Esophagus muscularis mucosa (tissue), 4 donors: Measurements from ENCODE around the gene PPHLN1. TPM values are rescaled to one million over a fixed set of nuclear protein-coding genes. Genes with fewer than 3 reads are reported as not detected.

ENCODE experiments used
- DNase-seq: peaks from one replicate; pipeline ENCODE4 v3.0.0-alpha.2; 2017; ENCODE audit errors: extremely low spot score
- H3K27ac ChIP-seq, 4 donors: fragments of 200-600 bp; sonication (generic); replicated peaks in 1 of 4; 1 replicate in 3 of 4; 2 replicates in 1 of 4; pipeline ENCODE4 v1.5.1; 2016 to 2019; ENCODE audit warnings: mild to moderate bottlenecking in 1 of 4
- H3K27me3 ChIP-seq, 4 donors: fragments of 200-600 bp; sonication (generic); one replicate each; pipeline versions ENCODE4 v1.5.1 to v1.6.0; 2016 to 2019
- H3K36me3 ChIP-seq, 4 donors: fragments of 200-600 bp; sonication (generic); one replicate each; pipeline ENCODE4 v1.5.1; 2016 to 2019
- H3K4me1 ChIP-seq, 4 donors: fragments of 200-600 bp; sonication (generic); one replicate each; pipeline ENCODE4 v1.5.1; 2016 to 2019
- H3K4me3 ChIP-seq, 4 donors: fragments of 200-600 bp; sonication (generic); 1 replicate in 2 of 4; 2 replicates in 2 of 4; pipeline ENCODE4 v1.5.1; 2016 to 2019; ENCODE audit warnings: mild to moderate bottlenecking in 4 of 4, moderate library complexity in 1 of 4
- H3K9me3 ChIP-seq, 4 donors: fragments of 200-600 bp; sonication (generic); 1 replicate in 3 of 4; 2 replicates in 1 of 4; pipeline ENCODE4 v1.5.1; 2016 to 2019
- EP300 ChIP-seq: sonication (generic); formaldehyde crosslinking; IDR thresholded peaks from one replicate; pipeline ENCODE4 v1.6.1; 2017; ENCODE audit warnings: antibody characterized with exemption
- POLR2A ChIP-seq: fragments of 450-650 bp; IDR thresholded peaks from one replicate; pipeline ENCODE4 v1.6.1; 2017; ENCODE audit warnings: antibody characterized with exemption, moderate library complexity, mild to moderate bottlenecking, low read depth
- POLR2AphosphoS5 ChIP-seq, 2 donors: sonication (generic); formaldehyde crosslinking; IDR thresholded peaks; one replicate each; pipeline ENCODE4 v1.6.1; 2017; ENCODE audit warnings: antibody characterized with exemption in 2 of 2
- WGBS: methylation state at CpG from one replicate; pipeline ENCODE4 v1.1.5; 2018; 5-methylcytosine and 5-hydroxymethylcytosine counted together
- intact Hi-C: fragments of 100-400 bp; cut with DNase I; formaldehyde crosslinking; loops from one replicate; pipeline ENCODE4 v1.15.1; 2023
- total RNA-seq, 4 donors: library from RNA; depleted of rRNA; stranded (reverse); fragments of >200 nt; gene quantifications; one replicate each; pipeline versions ENCODE4 v1.1.0 to v1.2.1, GENCODE V29; 2016
- TF ChIP-seq, protein P1 (sequence below), 3 experiments: fragments of 200-600 bp in 2 of 3; fragments of 450-650 bp in 1 of 3; sonication (generic) in 2 of 3; IDR thresholded peaks; one replicate each; pipeline ENCODE4 v1.5.1; 2017 to 2019; ENCODE audit warnings: antibody characterized with exemption in 3 of 3, mild to moderate bottlenecking in 2 of 3, moderate library complexity in 1 of 3

Gene PPHLN1
- total RNA-seq, 4 donors from 2014 or later, result 40.0 to 45.3 (median 42.1) TPM

DNA sequence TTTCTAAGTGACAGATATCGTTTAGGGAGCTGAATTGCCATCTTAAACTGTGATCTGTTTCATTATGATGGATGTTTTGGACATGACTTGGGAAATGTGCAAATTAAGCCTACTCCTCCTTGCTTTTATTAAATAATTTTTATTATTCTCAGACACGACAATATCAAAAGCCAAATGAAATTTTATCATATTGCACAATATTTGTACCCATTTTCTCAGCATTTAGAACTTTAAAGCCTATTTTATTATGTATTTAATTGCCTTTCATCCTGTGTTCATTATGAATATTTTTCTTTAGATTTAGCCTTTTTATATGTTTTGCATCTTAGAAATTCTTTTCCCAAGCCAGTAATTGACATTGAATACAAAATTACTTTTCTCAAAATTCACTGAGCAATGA lies 102.9 kb downstream of the PPHLN1 start:
- Histone ChIP-seq H3K36me3 (peaks cover 0 to 13% (median 7%) of the 10 kb centered on the region in 4 donors), H3K9me3 (no peaks in the 10 kb centered on the region), H3K27me3 (no peaks in the 10 kb centered on the region), H3K27ac (no peak overlapping the region), H3K4me3 (no peak overlapping the region), H3K4me1 (no peaks in the 10 kb centered on the region)
- TF ChIP-seq, protein P1, sequence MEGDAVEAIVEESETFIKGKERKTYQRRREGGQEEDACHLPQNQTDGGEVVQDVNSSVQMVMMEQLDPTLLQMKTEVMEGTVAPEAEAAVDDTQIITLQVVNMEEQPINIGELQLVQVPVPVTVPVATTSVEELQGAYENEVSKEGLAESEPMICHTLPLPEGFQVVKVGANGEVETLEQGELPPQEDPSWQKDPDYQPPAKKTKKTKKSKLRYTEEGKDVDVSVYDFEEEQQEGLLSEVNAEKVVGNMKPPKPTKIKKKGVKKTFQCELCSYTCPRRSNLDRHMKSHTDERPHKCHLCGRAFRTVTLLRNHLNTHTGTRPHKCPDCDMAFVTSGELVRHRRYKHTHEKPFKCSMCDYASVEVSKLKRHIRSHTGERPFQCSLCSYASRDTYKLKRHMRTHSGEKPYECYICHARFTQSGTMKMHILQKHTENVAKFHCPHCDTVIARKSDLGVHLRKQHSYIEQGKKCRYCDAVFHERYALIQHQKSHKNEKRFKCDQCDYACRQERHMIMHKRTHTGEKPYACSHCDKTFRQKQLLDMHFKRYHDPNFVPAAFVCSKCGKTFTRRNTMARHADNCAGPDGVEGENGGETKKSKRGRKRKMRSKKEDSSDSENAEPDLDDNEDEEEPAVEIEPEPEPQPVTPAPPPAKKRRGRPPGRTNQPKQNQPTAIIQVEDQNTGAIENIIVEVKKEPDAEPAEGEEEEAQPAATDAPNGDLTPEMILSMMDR (IDR thresholded peaks at IDR 0.05), result no peak
- TF ChIP-seq EP300, result no peak
- TF ChIP-seq POLR2AphosphoS5 (IDR thresholded peaks at IDR 0.05), result no peak
- TF ChIP-seq POLR2A, result no peak
- intact Hi-C loops, result no loop called here
- no peak for DNase-seq
- WGBS, result 97% methylated on average over 2 of the region's 2 CpGs

- Histone ChIP-seq H3K27ac (no peak overlapping the region), H3K36me3 (peaks cover 0 to 13% (median 7%) of the 10 kb centered on the region in 4 donors), H3K4me1 (no peaks in the 10 kb centered on the region), H3K9me3 (no peaks in the 10 kb centered on the region), H3K4me3 (no peak overlapping the region), H3K27me3 (no peaks in the 10 kb centered on the region)
- no peak for DNase-seq
- TF ChIP-seq EP300 (no peak), POLR2AphosphoS5 (IDR thresholded peaks at IDR 0.05) (no peak), POLR2A (no peak)
- TF ChIP-seq, protein P1 (IDR thresholded peaks at IDR 0.05), result no peak
- intact Hi-C loops, result no loop called here
- WGBS, result 94% methylated on average over 5 of the region's 5 CpGs
Observed at GRCh38 chr12:42432517-42433140, 106.7 kb downstream of the PPHLN1 start.

GRCh38 chr12:42440608-42441007 lies 114.6 kb downstream of the PPHLN1 start:
- no peaks in the 10 kb centered on the region for H3K9me3 ChIP-seq
- no peak for DNase-seq
- TF ChIP-seq POLR2AphosphoS5 (IDR thresholded peaks at IDR 0.05), result no peak
- TF ChIP-seq EP300, result no peak
- no peak for TF ChIP-seq POLR2A
- TF ChIP-seq, protein P1 (IDR thresholded peaks at IDR 0.05), result no peak
- no peak overlapping the region for H3K4me3 ChIP-seq
- H3K36me3 ChIP-seq, result peaks cover 7 to 46% (median 15%) of the 10 kb centered on the region in 4 donors
- intact Hi-C loops, result no loop called here
- H3K27ac ChIP-seq, result no peak overlapping the region
- no peaks in the 10 kb centered on the region for H3K4me1 ChIP-seq
- no peaks in the 10 kb centered on the region for H3K27me3 ChIP-seq
- 98% methylated on average over 11 of the region's 11 CpGs for WGBS

DNA sequence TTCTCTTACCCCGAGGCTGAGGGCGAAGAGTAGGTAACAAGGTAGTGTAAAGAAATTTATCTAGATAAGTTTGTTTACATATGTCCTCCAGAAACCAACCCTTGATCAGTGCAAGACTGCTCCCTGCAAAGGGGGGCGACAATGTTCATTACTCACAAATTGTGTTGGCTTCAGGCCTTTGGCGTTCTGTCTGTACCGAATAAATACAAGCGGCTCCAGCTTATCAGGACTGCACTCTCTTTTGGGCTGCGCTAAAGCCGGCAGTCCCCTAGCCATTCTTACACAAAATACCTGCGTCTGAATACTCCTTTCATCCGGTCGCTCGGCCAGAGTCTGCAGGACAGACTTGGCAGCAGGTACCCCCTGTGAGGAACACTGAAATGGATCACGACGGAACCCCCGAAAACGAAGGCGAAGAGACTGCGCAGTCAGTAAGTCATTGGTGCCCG lies 116.4 kb downstream of the PPHLN1 start:
- WGBS, result 90% methylated on average over 19 of the region's 19 CpGs
- Histone ChIP-seq H3K27ac (no peak overlapping the region), H3K27me3 (no peaks in the 10 kb centered on the region), H3K9me3 (no peaks in the 10 kb centered on the region), H3K36me3 (peaks cover 11 to 58% (median 21%) of the 10 kb centered on the region in 4 donors), H3K4me1 (no peaks in the 10 kb centered on the region), H3K4me3 (no peak overlapping the region)
- intact Hi-C loops, result no loop called here
- TF ChIP-seq, protein P1 (IDR thresholded peaks at IDR 0.05), result no peak
- TF ChIP-seq POLR2A (no peak), EP300 (no peak), POLR2AphosphoS5 (IDR thresholded peaks at IDR 0.05) (no peak)
- no peak for DNase-seq

- intact Hi-C loops, result no loop called here
- H3K4me3 ChIP-seq, result no peak overlapping the region
- TF ChIP-seq, protein P1 (IDR thresholded peaks at IDR 0.05), result no peak
- TF ChIP-seq POLR2AphosphoS5 (IDR thresholded peaks at IDR 0.05) (no peak), EP300 (no peak), POLR2A (no peak)
- no peaks in the 10 kb centered on the region for H3K4me1 ChIP-seq
- H3K27me3 ChIP-seq, result no peaks in the 10 kb centered on the region
- H3K9me3 ChIP-seq, result no peaks in the 10 kb centered on the region
- 97% methylated on average over 8 of the region's 8 CpGs for WGBS
- H3K27ac ChIP-seq, result no peak overlapping the region
- no peak for DNase-seq
- peaks cover 11 to 58% (median 21%) of the 10 kb centered on the region in 4 donors for H3K36me3 ChIP-seq
Observed at GRCh38 chr12:42442888-42443287, 116.9 kb downstream of the PPHLN1 start.
